NCI-H1930 (cell line): ENCODE data around the gene MBL2.

ENCODE experiments used
- DNase-seq, 2 experiments: peaks; one replicate each; lab custom pipeline; 2025; lab: John Stamatoyannopoulos, UW

The MBL2 gene

DNA sequence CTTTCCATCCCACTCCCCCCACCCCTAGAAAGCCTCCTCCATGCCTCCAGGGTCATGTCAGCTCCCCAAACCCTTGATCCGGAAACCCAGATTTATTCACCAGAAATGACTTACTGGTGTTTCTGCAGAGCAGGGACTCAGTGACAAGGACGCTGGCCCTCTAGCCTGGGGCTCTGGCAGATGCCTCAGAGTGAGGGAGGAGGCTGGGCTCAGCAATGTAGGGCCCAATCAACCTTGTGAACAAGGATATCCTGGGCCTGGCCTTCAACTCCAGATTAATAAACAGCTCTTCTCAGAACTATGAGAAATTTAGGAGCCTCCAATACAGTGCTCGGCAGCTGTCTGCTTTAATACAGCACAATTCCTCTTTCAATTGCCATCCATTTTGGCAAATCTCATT lies at the start of gene MBL2:
Gene MBL2 (minus strand): TSS at position 162 of the 400 bp plus-strand sequence. CDS start 1,149 bp downstream, outside the sequence.
- DNase-seq: no peak

DNA sequence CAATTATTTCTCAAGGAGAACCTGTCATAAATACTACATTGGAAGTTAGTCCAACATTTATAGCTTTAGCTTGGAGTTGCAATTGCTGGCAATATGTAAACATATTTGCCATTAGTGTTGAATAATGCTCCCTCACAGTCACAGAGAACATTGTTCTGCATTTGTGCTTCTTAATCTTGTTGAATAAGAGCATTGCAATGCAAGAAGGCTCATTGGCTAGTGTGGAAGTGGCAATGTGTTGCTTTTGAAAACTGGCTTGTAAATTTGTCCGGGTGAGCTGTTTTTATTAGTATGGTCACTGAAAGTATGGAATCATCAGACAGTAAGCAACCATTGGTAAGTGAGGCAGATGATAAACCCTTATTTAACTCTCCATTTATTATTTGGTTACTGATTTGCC lies 47.7 kb upstream of the MBL2 start:
- DNase-seq: no peak

- peak in 1 of 2 experiments; percentile 0 for DNase-seq
Observed at GRCh38 chr10:52818019-52818418, 45.4 kb upstream of the MBL2 start.

GRCh38 chr10:52814506-52814905 lies 41.9 kb upstream of the MBL2 start:
- no peak for DNase-seq

- DNase-seq: no peak
Observed at GRCh38 chr10:52811776-52812175, 39.2 kb upstream of the MBL2 start.

GRCh38 chr10:52810761-52811160 lies 38.2 kb upstream of the MBL2 start:
- DNase-seq: no peak

DNA sequence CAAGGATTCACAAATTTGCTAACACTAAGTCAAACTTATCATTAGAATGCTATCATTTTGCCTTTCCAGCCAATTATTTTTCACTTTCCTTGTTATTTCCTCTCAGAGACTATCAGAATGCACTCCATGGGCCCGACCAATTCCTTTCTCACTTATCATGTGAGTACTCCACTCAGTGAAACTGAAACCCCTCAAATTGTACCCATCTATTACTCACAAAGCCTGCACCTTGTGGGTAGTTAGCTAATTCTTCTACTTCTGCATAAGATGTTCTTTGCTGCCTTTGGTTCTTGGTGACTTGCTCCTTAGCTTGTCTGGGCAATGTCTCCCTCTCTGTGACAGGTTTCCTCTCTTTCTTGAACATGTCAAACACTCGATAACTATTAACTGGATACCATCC lies 35.2 kb upstream of the MBL2 start:
- DNase-seq: no peak

DNA sequence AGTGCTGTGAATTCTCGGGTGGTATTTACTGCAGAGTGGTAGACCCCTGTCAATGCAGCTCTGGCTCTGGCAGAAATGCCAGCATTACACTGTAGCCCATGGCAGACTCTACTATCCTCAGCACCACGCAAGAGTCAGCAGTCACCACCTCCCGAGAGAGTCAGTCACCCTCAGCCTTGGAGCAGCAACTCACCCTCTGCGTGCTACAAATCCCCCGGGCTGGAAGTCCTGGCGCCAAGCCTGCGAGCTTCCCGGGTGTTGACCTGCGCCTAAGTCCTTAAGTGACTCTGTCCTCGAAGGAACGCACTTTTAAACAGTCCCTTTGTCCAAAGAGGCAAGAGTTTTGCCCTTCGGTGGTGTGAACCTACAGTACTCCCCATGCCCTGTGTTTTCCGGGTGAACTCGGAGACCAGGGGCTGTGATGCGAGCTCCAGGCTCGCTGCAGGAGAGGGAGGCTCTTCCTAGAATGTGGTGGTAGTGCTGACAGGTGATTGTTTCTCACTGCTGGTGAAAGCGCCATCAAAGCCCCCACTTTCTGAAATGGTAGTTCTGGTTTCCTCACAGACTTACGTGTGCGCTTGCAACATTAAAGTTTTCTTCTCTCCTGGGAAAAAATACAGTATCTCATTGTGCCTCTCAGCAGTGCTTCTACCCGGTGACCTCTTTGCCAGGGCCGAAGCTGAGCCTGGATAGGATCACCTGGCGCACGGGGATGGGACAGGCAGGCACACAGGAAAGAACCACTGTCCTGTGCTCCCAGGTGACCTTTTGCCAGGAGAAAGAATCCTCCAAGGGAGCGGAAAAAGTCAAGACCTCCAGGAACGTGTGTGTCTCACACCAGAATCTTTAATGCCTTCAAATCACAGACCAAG lies 33.1 kb upstream of the MBL2 start:
- DNase-seq: no peak

- no peak for DNase-seq
Observed at GRCh38 chr10:52801947-52802346, 29.4 kb upstream of the MBL2 start.

GRCh38 chr10:52786098-52786497 lies 13.5 kb upstream of the MBL2 start:
- DNase-seq: no peak

DNA sequence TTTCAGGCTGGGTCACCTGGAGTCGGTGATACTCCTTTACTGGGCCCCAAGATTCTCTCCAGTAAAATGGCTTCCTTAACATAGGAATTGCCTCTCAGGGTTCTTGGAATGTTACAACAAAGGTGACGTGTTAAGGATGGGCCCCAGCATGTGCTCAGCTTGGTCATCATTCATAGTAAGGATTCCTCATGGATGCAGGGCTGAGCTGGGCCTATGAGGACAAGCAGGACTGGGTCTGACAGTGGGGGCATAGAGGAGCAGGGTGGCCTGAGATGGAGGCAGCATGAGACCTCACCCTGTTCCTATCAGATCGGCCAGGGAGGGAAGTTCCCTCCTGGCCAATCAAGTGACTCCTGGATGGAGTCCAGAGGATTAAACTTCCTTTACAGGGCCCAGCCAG lies 12.8 kb upstream of the MBL2 start:
- no peak for DNase-seq

DNA sequence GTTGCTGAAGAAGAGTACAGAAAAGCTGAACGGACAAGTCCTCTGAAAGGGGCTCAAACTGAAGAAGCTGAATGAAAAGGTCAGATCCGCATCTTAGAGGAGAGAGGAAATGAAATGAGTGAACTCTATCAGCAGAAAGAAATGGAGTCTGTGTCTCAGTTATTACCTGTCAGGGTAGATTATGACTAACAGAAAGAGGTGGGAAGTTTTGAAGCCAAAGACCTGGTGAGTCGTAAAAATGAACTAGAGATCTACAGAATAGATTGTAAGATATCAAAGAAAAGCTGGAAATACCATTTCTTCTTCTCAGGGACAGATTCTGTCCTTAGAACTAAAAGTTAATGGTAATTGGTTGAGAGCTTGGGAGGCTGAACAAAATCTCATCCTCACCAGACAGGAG lies 11.1 kb upstream of the MBL2 start:
- DNase-seq: no peak

GRCh38 chr10:52782554-52782953 lies 10.0 kb upstream of the MBL2 start:
- no peak for DNase-seq

DNA sequence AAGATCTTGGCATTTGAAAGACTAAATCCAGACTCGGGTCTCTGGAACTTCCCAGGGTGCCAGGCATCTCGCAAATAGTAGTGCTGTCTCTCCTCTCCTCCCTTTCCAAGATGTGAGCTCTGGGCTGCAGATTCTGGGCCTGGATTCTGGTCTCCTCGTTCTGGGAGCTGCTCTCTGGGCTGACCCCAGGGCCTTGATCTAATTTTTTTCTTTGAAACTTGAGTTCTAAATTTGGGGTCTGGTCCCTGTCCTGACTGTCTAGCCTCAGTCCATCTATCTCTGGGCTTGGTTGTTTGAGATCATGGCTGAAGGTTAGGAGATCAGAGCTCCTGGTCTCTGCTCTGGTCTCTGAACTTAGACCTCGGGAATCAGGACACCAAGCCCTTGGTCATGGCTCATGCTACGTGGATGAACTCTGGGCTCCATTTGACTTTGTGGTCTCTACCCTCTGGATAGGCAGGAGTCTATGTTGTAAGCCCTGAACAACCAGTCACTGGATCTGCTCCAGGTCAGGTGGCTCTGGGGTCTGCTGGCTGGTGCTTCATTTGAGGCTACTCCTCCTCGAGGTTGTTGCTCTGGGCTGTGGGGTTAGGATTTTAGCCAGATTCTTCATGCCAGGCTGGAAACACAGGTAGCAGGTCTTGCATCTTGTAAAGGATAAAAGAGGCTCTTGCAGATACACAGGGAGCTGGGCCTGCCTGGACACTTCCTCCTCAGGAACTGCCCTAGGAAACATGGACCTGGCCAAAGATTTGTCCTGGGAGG lies 8.0 kb upstream of the MBL2 start:
- DNase-seq: no peak

GRCh38 chr10:52779541-52780390 lies 7.2 kb upstream of the MBL2 start:
- DNase-seq: no peak

DNA sequence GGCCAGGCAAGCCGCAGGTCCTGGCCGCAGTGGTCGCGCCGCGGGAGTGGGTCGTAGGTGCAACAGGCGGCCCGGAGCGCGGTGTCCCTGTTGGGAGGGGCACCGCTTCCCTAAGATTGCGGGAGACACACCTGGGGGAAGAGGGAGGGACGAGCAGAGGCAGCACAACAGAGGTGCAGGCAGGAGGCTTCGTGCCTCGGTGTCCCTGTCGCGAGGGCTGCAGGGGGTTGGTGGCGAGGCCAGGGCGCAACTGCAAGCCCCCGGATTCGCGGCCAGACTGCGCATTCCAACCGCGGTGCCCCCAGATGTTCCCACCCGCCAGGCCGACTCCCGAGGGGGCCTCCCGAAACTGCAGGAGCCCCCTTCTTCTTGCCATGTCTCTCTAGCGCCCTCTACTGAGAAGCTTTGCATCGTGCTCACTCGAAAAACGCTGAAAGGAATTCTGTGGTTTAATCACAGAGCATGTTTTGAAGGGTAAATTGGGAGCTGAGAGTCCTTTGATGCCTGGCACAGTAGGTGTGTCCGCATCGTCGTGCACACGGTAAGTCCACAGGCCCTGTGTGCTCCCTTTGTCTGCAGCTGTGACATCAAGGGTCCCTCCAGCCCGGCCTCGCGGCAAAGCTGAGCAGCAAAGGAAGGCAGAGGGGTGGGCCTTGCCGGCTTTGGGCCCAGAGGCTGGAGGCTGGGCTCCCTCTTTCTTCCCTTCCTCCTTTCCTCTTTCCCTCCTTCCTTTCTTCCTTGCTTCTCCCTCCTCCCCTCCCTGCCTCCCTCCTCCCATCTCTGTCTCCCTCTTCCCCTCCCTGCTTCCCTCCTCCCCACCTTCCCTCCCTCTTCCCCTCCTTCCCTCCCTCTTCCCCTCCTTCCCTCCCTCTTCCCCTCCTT lies 6.2 kb upstream of the MBL2 start:
- DNase-seq: peak in 1 of 2 experiments; percentile 0

GRCh38 chr10:52777414-52777813 lies 4.8 kb upstream of the MBL2 start:
- no peak for DNase-seq

- DNase-seq: no peak
Observed at GRCh38 chr10:52776471-52776903, 3.9 kb upstream of the MBL2 start.

- no peak for DNase-seq
Observed at GRCh38 chr10:52775132-52775647, 2.6 kb upstream of the MBL2 start.

DNA sequence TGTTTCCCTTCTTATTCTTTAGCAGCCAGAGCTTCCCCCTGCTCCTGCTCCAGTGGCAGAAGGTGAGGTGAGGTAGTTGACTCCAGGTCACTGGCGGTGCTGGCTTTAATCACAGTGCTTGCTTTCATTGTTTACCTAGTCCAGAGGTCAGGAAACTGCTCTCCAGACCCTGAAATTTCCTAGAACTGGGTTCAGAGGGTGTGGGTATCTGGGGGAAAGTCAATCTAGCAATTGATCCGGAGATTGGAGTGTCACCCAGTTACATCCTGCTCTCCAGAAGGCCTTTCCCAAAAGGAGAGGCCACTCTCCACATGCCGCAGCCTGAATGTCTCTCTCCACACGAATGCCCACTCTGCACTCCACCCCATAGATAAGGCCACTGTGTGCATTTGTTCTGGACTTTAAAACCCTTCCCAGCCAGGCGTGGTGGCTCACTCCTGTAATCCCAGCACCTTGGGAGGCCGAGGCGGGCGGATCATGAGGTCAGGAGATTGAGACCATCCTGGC lies 2.1 kb upstream of the MBL2 start:
- DNase-seq: no peak

DNA sequence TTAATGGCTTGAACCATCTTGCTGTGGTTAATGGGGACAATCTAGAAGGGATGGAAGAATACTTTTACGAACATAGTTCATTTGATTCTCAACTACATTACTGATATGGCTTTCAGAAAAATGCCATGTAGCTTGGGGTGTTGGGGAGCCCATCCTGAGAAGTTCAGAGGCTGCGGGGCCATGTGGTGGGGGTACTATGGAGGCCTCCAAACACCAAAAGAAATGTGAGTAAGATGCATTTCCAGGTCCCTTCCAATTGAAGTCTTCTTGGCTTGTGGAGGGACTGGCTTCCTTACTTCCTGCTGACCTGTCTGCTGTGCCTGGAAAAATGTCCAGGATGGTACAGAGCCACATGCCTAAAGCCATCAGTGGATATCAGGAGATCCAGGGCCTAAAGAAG lies 1.6 kb upstream of the MBL2 start:
- no peak for DNase-seq
